NOMO-1 treated with dmso at 0.1 percent for 144 hours (cell line): ENCODE data around the gene BCL11A.

ENCODE experiments used
- DNase-seq: peaks from one replicate; lab custom pipeline; 2025; ENCODE audit not compliant: unreplicated experiment; lab: John Stamatoyannopoulos, UW

Gene BCL11A

GRCh38 chr2:60560734-60561644 is 7.5 kb upstream of the BCL11A start:
- DNase-seq = peak; percentile 36

DNA sequence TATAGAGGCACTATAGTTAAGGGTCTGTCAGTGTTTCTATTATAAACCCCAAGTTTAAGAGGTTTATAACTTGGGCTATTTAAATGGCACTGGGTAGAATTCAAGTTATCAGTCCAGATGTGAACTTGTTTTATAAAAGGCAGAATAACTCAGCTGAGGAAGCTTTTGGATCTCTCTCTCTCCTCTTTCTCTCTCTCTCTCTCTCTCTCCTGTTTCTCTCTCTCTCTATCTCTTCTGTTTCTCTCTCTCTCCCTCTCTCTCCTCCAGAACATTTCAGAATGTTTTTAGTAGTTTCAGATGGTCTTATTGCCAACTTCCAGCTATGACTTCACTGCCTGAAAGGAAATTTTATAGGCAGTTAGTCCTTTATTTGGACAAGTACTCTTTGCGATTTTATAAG is 6.4 kb upstream of the BCL11A start:
- DNase-seq = no peak

- peak; percentile 53 for DNase-seq
Measured at GRCh38 chr2:60558536-60558935, 5.1 kb upstream of the BCL11A start.

- no peak for DNase-seq
Measured at GRCh38 chr2:60557486-60557864, 4.0 kb upstream of the BCL11A start.

GRCh38 chr2:60556576-60557485 is 3.4 kb upstream of the BCL11A start:
- no peak for DNase-seq

DNA sequence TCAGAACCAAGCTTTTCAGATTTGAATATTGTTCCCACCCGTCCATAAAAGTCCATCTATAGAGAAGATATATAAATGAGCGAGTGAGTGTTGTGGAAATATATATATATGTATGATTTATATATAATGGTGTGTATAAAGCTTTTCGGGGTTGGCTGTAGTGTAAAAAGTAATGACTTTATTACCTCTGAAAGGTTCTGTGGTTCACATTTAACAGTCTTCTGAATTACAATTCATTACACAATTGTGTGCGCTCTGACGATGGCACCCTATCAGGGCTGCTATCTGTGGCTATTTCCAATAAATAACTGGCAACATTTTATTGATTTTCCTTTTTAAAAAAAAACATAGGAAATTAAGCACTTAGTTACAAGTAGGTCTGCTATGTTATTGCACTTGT is 2.7 kb upstream of the BCL11A start:
- DNase-seq = no peak

DNA sequence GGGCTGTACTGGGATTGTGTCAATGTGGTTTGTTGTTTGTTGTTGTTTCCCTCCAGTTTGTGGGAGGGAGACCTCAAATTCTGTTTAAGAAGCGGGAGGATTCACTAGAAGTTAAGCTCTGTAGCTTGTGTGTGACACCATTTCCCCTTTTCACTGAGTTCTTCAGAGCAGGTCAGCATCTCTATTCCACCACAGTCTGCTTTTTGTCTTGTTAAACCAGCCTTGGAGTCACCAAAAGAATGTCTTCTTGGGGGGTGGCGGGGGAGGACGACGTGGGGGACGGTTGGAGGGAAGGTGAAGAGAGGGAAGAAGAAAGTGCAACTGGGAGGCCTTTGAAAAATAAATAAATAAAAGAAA is 2.3 kb upstream of the BCL11A start:
- DNase-seq = no peak

GRCh38 chr2:60555066-60555782 is 1.8 kb upstream of the BCL11A start:
- DNase-seq = peak; percentile 77

DNA sequence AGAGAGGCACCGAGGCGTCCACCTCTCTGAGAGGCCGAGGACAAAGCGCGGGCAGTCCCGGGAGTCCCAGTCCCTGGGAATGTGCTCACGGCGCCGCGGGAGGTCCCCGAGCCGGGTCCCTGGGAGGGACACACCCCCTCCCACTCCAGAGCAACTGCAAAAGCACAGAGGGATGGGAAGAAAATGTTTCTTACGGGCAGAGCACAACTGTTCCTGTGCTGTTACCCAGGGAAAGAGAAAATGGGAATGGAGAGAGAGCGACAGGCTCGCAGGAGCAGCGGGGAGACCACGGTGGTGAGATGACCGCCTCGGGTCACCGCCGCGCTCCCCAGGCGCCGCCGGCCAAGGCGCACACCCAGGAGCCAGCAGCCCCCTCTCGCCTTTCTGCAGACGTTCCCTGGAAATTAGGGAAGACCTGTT is 1.2 kb upstream of the BCL11A start:
- DNase-seq = no peak

DNA sequence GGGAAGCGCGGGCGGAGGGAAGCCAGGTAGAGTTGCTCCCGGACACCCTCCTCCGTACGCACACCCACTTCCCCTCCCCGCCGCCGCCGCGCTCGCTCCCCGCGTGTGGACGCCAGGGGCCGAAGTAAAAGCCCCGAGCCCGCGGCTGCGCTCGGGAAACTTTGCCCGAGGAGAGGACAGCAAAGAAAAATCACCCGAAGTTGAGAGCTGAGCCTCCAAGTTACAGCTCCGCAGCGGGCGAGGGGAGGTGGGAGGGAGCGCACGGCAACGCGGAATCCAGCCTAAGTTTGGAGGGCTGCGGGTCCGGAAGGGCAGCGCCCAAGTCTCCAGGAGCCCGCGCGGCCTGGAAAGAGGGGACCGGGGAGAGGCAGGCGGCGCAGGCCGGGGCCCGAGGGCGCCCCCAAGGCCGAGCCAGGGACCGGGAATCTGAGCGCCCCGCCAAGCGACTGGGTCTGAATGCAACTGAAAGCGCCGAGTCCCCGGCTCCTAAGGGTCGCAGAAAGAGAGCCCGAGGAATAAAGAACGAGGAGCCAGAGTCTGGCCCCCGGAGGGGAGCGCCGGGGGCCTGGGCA is 706 bp upstream of the BCL11A start:
- peak; percentile 39 for DNase-seq

GRCh38 chr2:60552851-60553494 is 481 bp downstream of the BCL11A start:
- no peak for DNase-seq

- no peak for DNase-seq
Measured at GRCh38 chr2:60552078-60552850, 1.2 kb downstream of the BCL11A start.

- no peak for DNase-seq
Measured at GRCh38 chr2:60551240-60552077, 2.0 kb downstream of the BCL11A start.

- no peak for DNase-seq
Measured at GRCh38 chr2:60550984-60551239, 2.5 kb downstream of the BCL11A start.

DNA sequence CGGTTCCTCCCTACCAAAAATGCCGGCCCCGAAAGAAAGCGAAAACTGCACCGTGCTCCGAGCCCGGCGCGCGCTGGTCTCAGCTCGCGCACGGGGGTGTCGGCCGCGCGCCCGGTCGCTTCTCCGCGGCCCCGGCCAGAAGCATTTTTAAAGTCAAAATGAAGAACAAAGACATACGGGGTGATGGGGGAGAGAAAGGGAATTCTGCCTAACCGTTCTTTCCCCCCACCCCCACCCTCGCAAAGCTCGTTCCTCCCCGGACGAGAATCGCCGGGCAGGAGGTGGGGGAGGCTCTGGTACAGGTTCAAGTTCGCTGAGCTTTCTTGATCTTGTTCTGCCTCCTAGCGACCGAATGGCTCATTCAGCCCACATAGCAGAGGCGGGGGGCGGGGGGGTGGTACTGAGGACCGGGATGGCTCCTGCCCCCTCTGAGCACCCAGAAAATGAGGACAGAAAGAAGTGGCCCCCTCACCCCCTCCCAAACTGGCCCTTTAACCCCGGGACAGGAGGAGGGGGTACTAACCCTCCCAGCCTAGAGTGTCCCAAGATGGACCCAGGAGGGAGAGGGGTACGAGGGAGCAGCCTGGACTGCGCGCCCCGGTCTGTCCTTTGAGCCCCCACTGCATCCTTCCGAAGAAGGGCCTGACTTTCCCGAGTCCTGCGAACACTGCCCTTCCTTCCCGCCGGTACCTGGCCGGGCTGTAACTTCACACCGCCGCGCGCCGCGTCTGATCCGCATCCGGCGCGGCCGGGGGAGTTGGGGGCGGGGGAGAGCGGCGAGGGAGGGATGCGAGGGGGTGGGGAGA is 3.1 kb downstream of the BCL11A start:
- DNase-seq = peak; percentile 90

DNA sequence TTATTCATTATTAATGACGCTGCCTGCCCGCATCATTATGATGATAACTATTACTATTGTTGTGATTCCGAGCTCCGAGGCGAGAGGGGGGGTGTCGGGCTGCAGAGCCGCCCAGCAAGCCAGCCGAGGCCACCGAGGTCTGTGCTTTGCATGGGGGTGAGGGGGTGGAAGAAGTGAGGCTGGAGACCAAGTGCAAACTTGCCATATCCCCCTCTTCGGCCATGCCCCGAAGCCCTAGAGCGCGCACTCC is 3.6 kb downstream of the BCL11A start:
- DNase-seq = no peak

DNA sequence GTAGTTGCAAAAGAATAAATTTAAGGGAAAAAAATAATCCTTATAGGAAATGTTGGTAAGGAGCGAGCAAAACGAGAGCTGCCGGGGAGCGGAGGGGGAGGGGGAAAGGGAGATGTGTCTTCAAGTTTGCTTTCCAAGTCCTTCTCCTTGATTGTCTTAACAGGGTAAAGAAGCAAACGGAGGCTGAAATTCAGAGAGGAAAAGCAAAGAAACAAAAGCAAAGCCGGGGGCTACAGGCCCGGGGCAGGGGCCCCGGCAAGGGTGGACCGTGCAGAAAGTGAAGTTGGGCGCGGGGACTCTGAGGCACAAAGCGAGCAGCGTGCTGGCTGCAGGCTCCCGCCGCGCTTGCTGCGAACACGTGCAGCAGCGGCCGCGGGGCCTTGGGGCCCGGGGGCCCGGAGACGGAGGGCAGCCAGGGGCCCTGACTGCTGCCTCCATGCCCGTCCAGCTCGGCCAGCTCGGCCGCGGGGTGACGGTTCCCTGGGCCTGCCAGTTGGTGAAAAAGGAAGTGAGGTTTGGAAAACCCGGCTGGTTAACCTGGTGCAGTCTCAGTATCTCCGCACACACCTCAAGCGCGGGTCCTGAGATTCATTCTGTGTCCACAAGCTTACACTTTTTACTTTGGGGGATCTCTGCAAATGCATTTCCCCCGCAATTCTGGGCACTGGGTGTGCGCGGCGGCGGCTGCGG is 4.1 kb downstream of the BCL11A start:
- no peak for DNase-seq

- no peak for DNase-seq
Measured at GRCh38 chr2:60548845-60549237, 4.6 kb downstream of the BCL11A start.
